C4-2B (cell line): ENCODE results near the gene WAPL.

ENCODE experiments used
- ZFX ChIP-seq: fragments of 450-650 bp; IDR thresholded peaks from 2 replicates; pipeline ENCODE4 v1.6.1; 2017
- TF ChIP-seq, protein P1 (sequence below): fragments of 450-650 bp; conservative IDR thresholded peaks from 2 replicates; pipeline ENCODE4 v1.5.1; 2017; ENCODE audit warnings: mild to moderate bottlenecking

GRCh38 chr10:86472061-86472460 lies 49.5 kb downstream of the WAPL start:
- TF ChIP-seq, protein P1, sequence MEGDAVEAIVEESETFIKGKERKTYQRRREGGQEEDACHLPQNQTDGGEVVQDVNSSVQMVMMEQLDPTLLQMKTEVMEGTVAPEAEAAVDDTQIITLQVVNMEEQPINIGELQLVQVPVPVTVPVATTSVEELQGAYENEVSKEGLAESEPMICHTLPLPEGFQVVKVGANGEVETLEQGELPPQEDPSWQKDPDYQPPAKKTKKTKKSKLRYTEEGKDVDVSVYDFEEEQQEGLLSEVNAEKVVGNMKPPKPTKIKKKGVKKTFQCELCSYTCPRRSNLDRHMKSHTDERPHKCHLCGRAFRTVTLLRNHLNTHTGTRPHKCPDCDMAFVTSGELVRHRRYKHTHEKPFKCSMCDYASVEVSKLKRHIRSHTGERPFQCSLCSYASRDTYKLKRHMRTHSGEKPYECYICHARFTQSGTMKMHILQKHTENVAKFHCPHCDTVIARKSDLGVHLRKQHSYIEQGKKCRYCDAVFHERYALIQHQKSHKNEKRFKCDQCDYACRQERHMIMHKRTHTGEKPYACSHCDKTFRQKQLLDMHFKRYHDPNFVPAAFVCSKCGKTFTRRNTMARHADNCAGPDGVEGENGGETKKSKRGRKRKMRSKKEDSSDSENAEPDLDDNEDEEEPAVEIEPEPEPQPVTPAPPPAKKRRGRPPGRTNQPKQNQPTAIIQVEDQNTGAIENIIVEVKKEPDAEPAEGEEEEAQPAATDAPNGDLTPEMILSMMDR = no peak
- TF ChIP-seq ZFX = no peak
